ENCODE measurements around the gene CSTF2T. TPM values are rescaled to one million over a fixed set of nuclear protein-coding genes. Genes with fewer than 3 reads are reported as not detected.

CSTF2T gene
- total RNA-seq, 1 experiment from 2014 or later: 27.5 TPM

GRCh38 chr10:51707821-51708424 is 8.5 kb upstream of the CSTF2T start (continued):
- TF ChIP-seq, protein P1, sequence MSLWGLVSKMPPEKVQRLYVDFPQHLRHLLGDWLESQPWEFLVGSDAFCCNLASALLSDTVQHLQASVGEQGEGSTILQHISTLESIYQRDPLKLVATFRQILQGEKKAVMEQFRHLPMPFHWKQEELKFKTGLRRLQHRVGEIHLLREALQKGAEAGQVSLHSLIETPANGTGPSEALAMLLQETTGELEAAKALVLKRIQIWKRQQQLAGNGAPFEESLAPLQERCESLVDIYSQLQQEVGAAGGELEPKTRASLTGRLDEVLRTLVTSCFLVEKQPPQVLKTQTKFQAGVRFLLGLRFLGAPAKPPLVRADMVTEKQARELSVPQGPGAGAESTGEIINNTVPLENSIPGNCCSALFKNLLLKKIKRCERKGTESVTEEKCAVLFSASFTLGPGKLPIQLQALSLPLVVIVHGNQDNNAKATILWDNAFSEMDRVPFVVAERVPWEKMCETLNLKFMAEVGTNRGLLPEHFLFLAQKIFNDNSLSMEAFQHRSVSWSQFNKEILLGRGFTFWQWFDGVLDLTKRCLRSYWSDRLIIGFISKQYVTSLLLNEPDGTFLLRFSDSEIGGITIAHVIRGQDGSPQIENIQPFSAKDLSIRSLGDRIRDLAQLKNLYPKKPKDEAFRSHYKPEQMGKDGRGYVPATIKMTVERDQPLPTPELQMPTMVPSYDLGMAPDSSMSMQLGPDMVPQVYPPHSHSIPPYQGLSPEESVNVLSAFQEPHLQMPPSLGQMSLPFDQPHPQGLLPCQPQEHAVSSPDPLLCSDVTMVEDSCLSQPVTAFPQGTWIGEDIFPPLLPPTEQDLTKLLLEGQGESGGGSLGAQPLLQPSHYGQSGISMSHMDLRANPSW (CRISPR knock-in tag; conservative IDR thresholded peaks at IDR 0.05; ENCODE audit: low read depth): no peak
- TF ChIP-seq IRF1 (CRISPR knock-in tag; IDR thresholded peaks at IDR 0.05): no peak
- no peak for TF ChIP-seq IRF2 (CRISPR knock-in tag; IDR thresholded peaks at IDR 0.05; ENCODE audit: borderline replicate concordance, low read depth)
- no peak for TF ChIP-seq JUN (CRISPR knock-in tag; IDR thresholded peaks at IDR 0.05)
- no peak for TF ChIP-seq CREM (CRISPR knock-in tag; IDR thresholded peaks at IDR 0.05)
- TF ChIP-seq SOX15 (CRISPR knock-in tag; IDR thresholded peaks at IDR 0.05): no peak
- TF ChIP-seq NR3C1 (CRISPR knock-in tag; conservative IDR thresholded peaks at IDR 0.05; ENCODE audit: low read depth): no peak
- TF ChIP-seq ZNF425 (CRISPR knock-in tag; conservative IDR thresholded peaks at IDR 0.05): no peak
- TF ChIP-seq, protein P2, sequence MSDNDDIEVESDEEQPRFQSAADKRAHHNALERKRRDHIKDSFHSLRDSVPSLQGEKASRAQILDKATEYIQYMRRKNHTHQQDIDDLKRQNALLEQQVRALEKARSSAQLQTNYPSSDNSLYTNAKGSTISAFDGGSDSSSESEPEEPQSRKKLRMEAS (CRISPR knock-in tag; IDR thresholded peaks at IDR 0.05): no peak
- no peak for TF ChIP-seq ZNF219 (CRISPR knock-in tag; IDR thresholded peaks at IDR 0.05; ENCODE audit: borderline replicate concordance)

DNA sequence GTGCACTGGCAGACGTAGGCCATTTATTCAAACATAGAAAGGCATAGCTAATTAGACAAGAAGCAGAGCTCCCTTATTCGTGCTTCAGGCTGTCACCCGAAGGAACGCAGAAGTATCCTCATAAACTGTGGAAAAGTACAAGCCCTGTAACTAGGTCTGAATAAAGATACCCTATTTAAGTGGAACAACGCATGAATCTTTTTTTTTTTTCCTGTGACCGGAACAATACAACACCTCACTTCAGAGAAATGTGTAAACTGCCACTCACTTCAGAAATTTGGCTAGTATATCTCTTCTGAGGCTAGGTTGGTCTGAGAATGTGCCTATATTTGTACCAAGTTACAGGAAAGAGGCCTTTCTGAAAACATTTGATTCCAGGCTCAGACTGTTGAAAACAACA is 8.0 kb upstream of the CSTF2T start:
- Mint-ChIP-seq H3K27me3 (ENCODE audit: low read depth) (no peaks in the 10 kb centered on the region), H3K36me3 (no peaks in the 10 kb centered on the region), H3K4me3 (no peak overlapping the region), H3K4me1 (peaks cover 23% of the 10 kb centered on the region), H3K9me3 (peaks cover 3% of the 10 kb centered on the region; the same call in 1 of the 2 replicates), H3K27ac (no peak overlapping the region)
- ATAC-seq (no peak), DNase-seq (ENCODE audit: low spot score) (no peak)
- CTCF ChIA-PET: no interaction called here
- POLR2A ChIA-PET: no interaction called here
- TF ChIP-seq ZNF138 (CRISPR knock-in tag; conservative IDR thresholded peaks at IDR 0.05) (no peak), SMAD3 (CRISPR knock-in tag; IDR thresholded peaks at IDR 0.05; ENCODE audit: borderline replicate concordance) (no peak), ZNF532 (CRISPR knock-in tag; IDR thresholded peaks at IDR 0.05; ENCODE audit: borderline replicate concordance) (no peak), RELA (CRISPR knock-in tag; IDR thresholded peaks at IDR 0.05; ENCODE audit: borderline replicate concordance) (no peak), HMGA2 (CRISPR knock-in tag; IDR thresholded peaks at IDR 0.05) (no peak), ZNF317 (CRISPR knock-in tag; IDR thresholded peaks at IDR 0.05; ENCODE audit: borderline replicate concordance, low read depth) (no peak)
- TF ChIP-seq, protein P3, sequence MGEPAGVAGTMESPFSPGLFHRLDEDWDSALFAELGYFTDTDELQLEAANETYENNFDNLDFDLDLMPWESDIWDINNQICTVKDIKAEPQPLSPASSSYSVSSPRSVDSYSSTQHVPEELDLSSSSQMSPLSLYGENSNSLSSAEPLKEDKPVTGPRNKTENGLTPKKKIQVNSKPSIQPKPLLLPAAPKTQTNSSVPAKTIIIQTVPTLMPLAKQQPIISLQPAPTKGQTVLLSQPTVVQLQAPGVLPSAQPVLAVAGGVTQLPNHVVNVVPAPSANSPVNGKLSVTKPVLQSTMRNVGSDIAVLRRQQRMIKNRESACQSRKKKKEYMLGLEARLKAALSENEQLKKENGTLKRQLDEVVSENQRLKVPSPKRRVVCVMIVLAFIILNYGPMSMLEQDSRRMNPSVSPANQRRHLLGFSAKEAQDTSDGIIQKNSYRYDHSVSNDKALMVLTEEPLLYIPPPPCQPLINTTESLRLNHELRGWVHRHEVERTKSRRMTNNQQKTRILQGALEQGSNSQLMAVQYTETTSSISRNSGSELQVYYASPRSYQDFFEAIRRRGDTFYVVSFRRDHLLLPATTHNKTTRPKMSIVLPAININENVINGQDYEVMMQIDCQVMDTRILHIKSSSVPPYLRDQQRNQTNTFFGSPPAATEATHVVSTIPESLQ (CRISPR knock-in tag; IDR thresholded peaks at IDR 0.05): no peak
- TF ChIP-seq, protein P4, sequence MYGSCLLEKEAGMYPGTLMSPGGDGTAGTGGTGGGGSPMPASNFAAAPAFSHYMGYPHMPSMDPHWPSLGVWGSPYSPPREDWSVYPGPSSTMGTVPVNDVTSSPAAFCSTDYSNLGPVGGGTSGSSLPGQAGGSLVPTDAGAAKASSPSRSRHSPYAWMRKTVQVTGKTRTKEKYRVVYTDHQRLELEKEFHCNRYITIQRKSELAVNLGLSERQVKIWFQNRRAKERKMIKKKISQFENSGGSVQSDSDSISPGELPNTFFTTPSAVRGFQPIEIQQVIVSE (CRISPR knock-in tag; IDR thresholded peaks at IDR 0.05; ENCODE audit: borderline replicate concordance): no peak
- TF ChIP-seq, protein P5, sequence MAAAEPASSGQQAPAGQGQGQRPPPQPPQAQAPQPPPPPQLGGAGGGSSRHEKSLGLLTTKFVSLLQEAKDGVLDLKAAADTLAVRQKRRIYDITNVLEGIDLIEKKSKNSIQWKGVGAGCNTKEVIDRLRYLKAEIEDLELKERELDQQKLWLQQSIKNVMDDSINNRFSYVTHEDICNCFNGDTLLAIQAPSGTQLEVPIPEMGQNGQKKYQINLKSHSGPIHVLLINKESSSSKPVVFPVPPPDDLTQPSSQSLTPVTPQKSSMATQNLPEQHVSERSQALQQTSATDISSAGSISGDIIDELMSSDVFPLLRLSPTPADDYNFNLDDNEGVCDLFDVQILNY (CRISPR knock-in tag; IDR thresholded peaks at IDR 0.05): no peak
- TF ChIP-seq, protein P6, sequence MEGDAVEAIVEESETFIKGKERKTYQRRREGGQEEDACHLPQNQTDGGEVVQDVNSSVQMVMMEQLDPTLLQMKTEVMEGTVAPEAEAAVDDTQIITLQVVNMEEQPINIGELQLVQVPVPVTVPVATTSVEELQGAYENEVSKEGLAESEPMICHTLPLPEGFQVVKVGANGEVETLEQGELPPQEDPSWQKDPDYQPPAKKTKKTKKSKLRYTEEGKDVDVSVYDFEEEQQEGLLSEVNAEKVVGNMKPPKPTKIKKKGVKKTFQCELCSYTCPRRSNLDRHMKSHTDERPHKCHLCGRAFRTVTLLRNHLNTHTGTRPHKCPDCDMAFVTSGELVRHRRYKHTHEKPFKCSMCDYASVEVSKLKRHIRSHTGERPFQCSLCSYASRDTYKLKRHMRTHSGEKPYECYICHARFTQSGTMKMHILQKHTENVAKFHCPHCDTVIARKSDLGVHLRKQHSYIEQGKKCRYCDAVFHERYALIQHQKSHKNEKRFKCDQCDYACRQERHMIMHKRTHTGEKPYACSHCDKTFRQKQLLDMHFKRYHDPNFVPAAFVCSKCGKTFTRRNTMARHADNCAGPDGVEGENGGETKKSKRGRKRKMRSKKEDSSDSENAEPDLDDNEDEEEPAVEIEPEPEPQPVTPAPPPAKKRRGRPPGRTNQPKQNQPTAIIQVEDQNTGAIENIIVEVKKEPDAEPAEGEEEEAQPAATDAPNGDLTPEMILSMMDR (IDR thresholded peaks at IDR 0.05): no peak

Measured in WTC11 (cell line).